HG03280 (cell line): ENCODE data around the gene UQCR11.

Experiments
- ATAC-seq: cut with Tn5 transposase; IDR thresholded peaks from one replicate; pipeline ENCODE4 v1.9.1; 2021; ENCODE audit warnings: mild to moderate bottlenecking, moderate library complexity; ENCODE audit not compliant: unreplicated experiment

The UQCR11 gene

GRCh38 chr19:1636325-1637236 lies 31.3 kb upstream of the UQCR11 start:
- ATAC-seq = no peak

DNA sequence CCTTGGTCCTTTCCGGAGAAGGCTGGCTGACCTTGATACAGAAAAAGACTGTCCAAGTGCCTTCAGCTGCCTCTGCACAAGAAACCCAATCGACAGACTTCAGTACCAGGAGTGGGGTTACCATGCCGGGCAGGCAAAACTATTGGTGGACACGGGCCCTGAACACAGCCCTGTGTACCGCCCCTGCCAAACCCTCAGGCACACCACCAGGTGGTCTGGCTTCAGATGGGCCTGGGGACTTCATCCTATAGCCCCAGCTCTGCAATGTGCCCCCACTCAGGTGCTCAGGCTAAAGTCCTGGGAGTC lies 29.6 kb upstream of the UQCR11 start:
- ATAC-seq = no peak

DNA sequence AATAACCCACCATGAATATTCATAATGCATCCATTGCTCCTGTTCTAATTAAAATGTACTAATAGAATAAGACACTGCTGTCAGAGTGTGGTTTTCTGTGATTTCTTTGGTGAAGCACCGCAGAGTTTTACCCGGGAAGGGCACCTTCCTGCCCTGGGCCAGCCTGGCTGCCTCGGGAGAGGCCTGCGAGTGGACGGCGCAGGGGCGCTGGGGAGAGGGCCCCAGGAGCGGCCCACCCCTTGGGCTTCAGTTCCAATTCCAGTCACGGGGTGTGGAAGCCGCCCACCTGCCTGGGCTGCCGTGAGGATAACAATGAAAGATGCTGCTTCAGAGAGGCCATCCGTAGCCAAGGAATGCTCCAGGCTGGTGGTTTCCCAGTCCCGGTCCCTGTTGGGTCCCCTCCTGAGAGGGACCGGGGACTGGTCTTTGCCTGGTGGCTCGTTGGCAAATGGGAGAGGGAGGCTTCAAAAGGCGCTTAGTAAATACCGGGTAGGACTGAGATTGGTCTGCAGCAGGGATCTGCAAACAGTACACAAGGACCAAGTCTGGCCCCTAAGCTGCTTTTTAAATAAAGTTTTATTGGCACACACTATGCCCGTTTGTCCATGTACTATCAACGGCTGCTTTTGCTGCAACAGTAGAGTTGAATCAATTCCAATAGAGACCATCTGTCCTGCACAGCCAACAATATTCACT lies 29.1 kb upstream of the UQCR11 start:
- ATAC-seq = no peak

DNA sequence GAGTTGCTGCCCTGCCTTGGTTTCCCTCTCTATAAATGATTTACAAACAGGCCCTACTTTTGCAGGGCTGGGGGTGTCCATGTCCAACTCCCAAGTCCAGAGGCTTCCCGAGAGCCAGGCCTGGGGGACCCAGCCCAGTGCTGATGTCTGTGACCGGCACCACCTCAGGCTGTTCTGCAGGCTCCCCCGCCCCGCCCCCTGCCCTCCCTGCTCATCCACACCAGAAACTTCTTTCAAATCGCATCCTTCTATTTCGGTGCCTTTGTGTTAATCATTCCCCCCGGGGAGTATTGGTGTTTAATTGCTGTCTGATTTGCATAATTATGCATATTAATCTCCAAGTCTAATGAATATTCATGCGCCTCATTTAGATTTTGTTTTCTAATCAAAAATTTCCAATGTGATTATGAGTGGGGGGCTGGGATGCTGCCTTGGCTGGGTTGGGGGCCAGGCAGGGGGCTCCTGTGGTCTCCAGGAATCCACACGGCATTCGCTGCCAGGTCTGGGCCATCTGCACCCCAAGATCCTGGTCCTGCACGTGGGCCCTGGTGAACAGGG lies 28.1 kb upstream of the UQCR11 start:
- ATAC-seq = no peak

DNA sequence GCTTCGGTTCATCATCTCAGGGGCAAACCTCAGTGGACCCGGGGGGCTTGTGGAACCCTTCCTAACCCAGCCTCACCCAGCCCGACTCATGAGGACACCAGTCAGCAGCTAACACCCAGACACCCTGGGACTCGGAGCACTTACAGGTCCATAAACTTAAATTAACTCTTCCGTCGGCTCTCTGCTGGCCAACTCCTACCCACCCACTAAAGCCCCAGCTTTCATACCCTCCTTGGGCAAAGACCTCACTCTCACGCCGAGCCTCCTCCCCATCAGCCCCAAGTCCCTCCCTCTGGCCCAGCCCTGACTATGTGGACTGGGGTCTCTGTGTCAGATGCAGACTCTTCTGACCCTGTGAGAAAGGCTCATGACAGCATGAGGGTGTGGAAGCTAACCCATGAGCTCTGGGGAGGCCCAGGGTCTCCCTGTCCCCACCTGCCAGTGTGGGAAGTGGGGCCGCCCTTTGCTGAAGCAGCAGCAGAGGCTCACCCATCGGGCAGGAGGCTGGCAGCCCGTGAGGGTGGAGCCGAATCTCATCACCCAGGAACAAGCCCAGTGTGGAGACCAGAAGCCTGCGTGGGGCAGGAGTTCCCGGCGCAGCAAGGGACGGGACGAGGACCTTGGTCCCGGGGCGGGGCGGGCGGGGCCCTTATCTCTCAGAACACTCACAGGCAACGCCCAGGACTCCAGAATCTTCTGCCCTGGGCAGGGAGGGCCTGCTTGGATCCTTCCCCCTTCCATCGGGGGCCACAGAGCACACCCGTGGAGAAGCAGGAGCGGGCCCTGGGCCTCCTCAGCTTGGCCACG lies 27.4 kb upstream of the UQCR11 start:
- no peak for ATAC-seq

- no peak for ATAC-seq
Observed at GRCh38 chr19:1631557-1632100, 26.4 kb upstream of the UQCR11 start.

DNA sequence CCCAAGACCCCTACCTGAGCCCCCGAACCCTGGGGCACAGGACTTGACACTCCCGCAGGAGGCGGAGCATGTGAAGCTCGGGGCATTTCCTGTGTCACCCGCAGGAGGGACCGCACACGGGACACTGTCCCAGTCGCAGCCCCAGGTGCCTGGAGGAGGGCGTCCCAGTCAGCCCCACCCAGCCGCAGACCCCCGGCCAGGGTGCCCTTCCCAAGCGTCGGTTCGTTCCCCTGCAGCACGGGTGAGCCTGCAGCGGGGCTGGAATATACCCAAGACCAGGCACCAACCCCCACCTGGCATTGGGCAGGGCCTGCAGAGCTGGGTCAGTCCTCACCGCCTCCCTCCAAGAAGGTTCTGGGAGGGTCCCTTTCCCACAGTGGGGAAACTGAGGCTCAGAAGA lies 25.5 kb upstream of the UQCR11 start:
- no peak for ATAC-seq

- no peak for ATAC-seq
Observed at GRCh38 chr19:1630012-1630411, 24.8 kb upstream of the UQCR11 start.

DNA sequence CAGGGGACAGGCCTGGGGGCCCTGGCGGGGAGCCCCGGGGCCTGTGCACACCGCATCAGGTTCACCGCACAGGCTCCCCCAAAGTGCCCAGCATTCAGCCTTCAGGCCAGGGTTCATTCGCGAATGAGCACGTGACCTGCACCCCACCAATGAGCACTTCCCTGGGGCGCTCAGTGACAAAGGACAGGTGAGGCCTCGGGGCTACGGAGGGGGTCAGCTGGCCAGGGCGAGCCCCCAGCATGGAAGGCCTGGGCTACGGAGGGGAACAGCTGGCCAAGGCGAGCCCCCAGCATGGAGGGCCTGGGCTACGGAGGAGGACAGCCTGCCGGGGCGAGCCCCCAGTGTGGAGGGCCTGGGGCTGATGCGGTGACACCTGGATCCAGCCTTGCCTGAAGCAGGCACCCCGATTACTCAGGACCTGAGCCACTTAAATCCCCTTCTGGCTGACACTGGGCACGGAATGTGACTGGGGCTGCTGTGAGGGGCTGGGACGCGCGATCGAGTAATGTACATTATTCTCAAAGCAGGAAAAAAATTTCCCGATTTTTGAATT lies 24.1 kb upstream of the UQCR11 start:
- no peak for ATAC-seq

DNA sequence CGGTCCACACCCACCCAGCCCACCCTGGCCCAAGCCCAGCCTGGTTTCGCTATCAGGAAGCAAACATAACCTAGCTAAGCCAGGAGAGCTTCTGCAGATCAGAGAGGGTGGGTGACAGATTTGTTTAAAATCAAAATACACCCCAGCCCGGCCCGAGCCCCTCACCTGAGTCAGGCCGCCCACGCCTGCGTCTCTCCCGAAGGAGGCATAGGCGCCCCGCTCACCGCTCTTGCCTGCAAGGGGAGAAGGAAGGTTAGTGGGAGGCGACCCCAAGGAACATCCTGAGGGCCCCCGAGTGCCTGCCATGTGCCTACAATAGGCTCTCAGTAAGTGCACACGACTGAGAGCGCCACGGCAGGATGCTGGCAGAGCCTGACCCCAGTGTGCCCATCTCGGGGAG lies 21.9 kb upstream of the UQCR11 start:
- no peak for ATAC-seq

DNA sequence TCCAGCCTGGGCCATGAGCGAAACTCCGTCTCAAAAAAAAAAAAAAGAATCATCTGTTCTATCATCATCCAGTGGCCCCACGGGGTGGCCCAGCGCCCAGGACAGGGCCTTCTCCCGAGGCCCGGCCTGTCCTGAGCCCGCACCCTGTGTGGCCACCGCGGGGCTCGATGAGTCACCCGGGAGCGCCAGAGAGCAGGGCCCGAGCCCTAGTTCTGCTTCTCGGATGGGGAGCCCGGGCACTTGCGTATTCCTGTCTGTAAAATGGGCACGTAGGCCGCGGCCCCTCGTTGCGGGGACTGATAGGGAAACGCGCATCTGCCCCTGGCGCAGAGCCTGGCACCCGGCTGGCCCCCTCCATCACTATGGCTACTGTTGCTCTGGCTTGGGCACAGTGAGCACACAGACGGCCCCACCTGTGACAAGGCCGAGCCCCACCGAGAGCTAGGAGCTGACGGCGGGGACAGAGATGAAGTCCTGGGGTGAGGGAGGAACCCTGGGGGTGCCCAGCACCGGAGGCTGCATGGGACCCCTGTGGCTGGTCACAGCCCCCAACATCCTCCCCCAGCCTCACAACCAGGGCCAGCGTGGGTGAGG lies 21.3 kb upstream of the UQCR11 start:
- no peak for ATAC-seq

DNA sequence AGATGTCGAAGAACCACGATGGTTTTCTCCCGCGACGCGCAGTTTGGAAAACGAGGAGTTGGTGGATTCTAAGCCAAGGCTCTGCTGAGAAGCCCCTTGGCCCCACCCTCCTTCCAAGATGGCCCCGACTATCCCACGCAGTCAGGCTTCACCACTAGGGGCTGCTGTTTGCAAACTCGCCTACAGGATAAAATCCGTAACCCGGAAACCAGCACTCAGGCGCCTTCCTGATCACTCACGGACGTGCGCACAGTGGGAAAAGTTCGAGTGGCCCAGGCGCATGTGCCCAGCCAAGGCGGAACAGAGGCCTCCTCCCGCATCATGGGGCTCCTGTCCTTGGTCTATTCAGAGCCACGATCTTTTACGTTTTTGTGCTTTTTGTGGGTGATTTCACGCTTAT lies 19.2 kb upstream of the UQCR11 start:
- no peak for ATAC-seq

DNA sequence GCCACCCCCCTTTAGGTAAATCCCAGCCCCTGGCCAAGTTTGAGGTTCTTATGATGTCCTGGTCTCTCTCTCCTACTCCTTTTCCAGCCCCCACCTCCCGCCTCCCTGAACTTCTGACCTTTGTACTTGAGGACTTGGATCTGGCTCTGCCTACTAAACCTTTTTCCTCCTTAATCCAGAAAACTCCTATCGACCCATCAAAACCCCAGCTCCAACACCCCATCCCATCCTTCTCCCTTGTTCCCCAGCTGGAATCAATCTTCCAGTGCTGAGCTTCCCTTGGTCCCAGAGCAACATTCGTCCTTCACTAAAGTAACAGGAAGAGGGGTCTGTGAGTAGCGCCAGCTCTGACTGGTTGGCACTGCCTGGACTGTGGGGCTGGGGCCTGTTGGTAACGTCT lies 17.3 kb upstream of the UQCR11 start:
- no peak for ATAC-seq

DNA sequence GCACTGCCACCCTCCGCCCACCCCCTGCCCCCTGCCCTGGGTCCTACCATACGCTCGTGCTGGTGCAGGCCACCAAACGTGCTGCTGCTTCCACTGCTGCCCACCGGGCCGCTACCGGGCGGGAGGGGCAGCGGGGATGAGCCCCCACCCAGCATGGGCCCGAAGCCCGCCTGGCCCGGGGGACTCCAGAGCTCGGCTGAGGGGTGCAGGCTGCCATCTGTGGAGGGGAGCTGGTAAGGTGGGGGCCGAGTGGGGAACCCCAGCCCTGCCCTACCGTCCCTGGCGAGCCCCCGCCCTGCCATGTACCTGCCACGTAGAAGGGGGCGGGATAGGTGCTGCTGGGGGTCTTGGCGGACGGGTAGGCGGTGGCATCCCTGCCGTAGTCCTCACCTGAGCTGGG lies 16.7 kb upstream of the UQCR11 start:
- no peak for ATAC-seq

GRCh38 chr19:1621574-1621973 lies 16.3 kb upstream of the UQCR11 start:
- ATAC-seq = no peak

- no peak for ATAC-seq
Observed at GRCh38 chr19:1621021-1621420, 15.8 kb upstream of the UQCR11 start.

DNA sequence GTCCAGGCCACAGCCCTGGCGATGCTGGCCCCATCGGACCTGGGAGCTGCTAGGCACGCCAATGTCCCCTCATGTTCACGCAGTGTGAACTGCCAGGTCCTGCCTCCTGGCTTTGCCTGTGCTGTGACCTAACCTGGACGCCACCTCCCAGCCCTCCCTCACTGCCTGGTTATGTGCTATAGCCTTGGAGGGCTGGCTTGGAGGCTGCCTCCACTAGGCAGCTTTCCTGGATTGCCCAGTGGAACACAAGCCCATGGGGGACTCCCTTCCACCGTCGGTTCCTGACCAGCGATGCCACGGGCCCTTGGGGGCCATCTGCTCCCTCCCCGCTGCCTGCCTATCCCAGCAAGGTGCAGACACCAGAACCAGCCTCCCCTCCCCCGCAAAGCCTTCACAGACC lies 15.2 kb upstream of the UQCR11 start:
- no peak for ATAC-seq

GRCh38 chr19:1619703-1620102 lies 14.4 kb upstream of the UQCR11 start:
- no peak for ATAC-seq

GRCh38 chr19:1619094-1619439 lies 13.8 kb upstream of the UQCR11 start:
- no peak for ATAC-seq
